ENCODE measurements around the gene EXOC3L4.

DNA sequence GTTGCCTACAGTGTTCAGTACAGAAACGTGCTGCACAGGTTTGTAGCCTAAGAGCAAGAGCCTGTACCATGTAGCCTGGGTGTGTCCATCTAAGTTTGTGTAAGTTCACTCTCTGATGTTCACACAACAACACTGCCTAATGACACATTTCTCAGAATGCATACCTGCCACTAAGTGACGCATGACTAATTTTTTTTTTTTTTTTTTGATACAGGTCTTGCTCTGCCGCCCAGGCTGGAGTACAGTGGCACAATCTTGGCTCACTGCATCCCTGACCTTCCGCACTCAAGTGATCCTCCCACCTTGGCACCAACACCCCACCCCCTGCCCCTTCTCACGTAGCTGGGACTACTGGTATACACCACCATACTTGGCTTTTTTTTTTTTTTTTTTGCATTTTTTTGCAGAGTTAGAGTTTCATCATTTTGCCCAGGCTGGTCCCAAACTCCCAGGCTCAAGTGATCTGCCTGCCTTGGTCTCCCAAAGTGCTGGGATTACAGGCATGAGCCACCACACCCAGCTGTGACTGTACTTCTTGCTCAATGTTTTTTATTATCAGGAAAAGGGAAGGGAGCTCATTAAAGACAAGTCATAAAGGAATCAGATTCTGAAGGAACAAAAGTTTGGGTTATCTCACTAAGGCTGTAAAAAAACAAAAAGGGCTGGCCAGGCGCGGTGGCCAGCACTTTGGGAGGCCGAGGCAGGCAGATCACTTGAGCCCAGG lies 27.1 kb upstream of the EXOC3L4 start:
- TF ChIP-seq, protein P1, sequence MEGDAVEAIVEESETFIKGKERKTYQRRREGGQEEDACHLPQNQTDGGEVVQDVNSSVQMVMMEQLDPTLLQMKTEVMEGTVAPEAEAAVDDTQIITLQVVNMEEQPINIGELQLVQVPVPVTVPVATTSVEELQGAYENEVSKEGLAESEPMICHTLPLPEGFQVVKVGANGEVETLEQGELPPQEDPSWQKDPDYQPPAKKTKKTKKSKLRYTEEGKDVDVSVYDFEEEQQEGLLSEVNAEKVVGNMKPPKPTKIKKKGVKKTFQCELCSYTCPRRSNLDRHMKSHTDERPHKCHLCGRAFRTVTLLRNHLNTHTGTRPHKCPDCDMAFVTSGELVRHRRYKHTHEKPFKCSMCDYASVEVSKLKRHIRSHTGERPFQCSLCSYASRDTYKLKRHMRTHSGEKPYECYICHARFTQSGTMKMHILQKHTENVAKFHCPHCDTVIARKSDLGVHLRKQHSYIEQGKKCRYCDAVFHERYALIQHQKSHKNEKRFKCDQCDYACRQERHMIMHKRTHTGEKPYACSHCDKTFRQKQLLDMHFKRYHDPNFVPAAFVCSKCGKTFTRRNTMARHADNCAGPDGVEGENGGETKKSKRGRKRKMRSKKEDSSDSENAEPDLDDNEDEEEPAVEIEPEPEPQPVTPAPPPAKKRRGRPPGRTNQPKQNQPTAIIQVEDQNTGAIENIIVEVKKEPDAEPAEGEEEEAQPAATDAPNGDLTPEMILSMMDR (IDR thresholded peaks at IDR 0.05): no peak
- no peak for TF ChIP-seq POLR2A (IDR thresholded peaks at IDR 0.05)

Measured in right lobe of liver (tissue), 4 donors.